ENCODE data around the gene CBFA2T2. TPM values are rescaled to one million over a fixed set of nuclear protein-coding genes. Genes with fewer than 3 reads are reported as not detected.

CBFA2T2 gene
- total and polyA plus RNA-seq, 2 donors from 2014 or later, result 5.5 to 17.3 TPM

GRCh38 chr20:33602826-33603590 is 113.1 kb downstream of the CBFA2T2 start:
- H3K4me3 ChIP-seq (ENCODE audit: low read length in 3 of 3), result no peak overlapping the region
- no peak for TF ChIP-seq CTCF (IDR thresholded peaks at IDR 0.05; ENCODE audit: borderline replicate concordance, extremely low read depth, insufficient read depth)
- H3K36me3 ChIP-seq (ENCODE audit: control insufficient read depth in 2 of 3, insufficient read depth in 3 of 3, low read length in 3 of 3), result peaks cover 3 to 7% (median 4%) of the 10 kb centered on the region in 3 donors
- FAIRE-seq, result no peak
- intact Hi-C loops (cut with DNase I), result no loop called here
- no peaks in the 10 kb centered on the region for H3K9me3 ChIP-seq (ENCODE audit: control insufficient read depth in 2 of 3, insufficient read depth in 1 of 3, low read length in 3 of 3)
- H3K27me3 ChIP-seq (ENCODE audit: control insufficient read depth, insufficient read depth, low read length), result no peaks in the 10 kb centered on the region
- no peak for DNase-seq
- H3K4me1 ChIP-seq (ENCODE audit: control insufficient read depth in 2 of 3, insufficient read depth in 2 of 3, low read depth in 1 of 3, low read length in 3 of 3), result peaks cover 0 to 2% (median 0%) of the 10 kb centered on the region in 3 donors
- H3K27ac ChIP-seq (ENCODE audit: low read depth in 2 of 2, low read length in 2 of 2), result no peak overlapping the region
- H3K9ac ChIP-seq (ENCODE audit: low read length in 3 of 3), result no peak overlapping the region

- Histone ChIP-seq H3K36me3 (ENCODE audit: control insufficient read depth in 2 of 3, insufficient read depth in 3 of 3, low read length in 3 of 3) (peaks cover 4 to 12% (median 4%) of the 10 kb centered on the region in 3 donors), H3K4me1 (ENCODE audit: control insufficient read depth in 2 of 3, insufficient read depth in 2 of 3, low read depth in 1 of 3, low read length in 3 of 3) (peaks cover 0 to 2% (median 0%) of the 10 kb centered on the region in 3 donors), H3K27ac (ENCODE audit: low read depth in 2 of 2, low read length in 2 of 2) (no peak overlapping the region), H3K4me3 (ENCODE audit: low read length in 3 of 3) (no peak overlapping the region), H3K9me3 (ENCODE audit: control insufficient read depth in 2 of 3, insufficient read depth in 1 of 3, low read length in 3 of 3) (no peaks in the 10 kb centered on the region), H3K27me3 (ENCODE audit: control insufficient read depth, insufficient read depth, low read length) (no peaks in the 10 kb centered on the region), H3K9ac (ENCODE audit: low read length in 3 of 3) (no peak overlapping the region)
- intact Hi-C loops (cut with DNase I), result no loop called here
- DNase-seq (no peak), FAIRE-seq (no peak)
- no peak for TF ChIP-seq CTCF (IDR thresholded peaks at IDR 0.05; ENCODE audit: borderline replicate concordance, extremely low read depth, insufficient read depth)
Measured at GRCh38 chr20:33604084-33604990, 114.4 kb downstream of the CBFA2T2 start.

- intact Hi-C loops (cut with DNase I), result no loop called here
- H3K36me3 ChIP-seq (ENCODE audit: control insufficient read depth in 2 of 3, insufficient read depth in 3 of 3, low read length in 3 of 3), result peaks cover 4 to 12% (median 4%) of the 10 kb centered on the region in 3 donors
- DNase-seq (no peak), FAIRE-seq (no peak)
- TF ChIP-seq CTCF (IDR thresholded peaks at IDR 0.05; ENCODE audit: borderline replicate concordance, extremely low read depth, insufficient read depth), result no peak
- no peaks in the 10 kb centered on the region for H3K9me3 ChIP-seq (ENCODE audit: control insufficient read depth in 2 of 3, insufficient read depth in 1 of 3, low read length in 3 of 3)
- no peaks in the 10 kb centered on the region for H3K27me3 ChIP-seq (ENCODE audit: control insufficient read depth, insufficient read depth, low read length)
- no peak overlapping the region for H3K27ac ChIP-seq (ENCODE audit: low read depth in 2 of 2, low read length in 2 of 2)
- peaks cover 0 to 2% (median 0%) of the 10 kb centered on the region in 3 donors for H3K4me1 ChIP-seq (ENCODE audit: control insufficient read depth in 2 of 3, insufficient read depth in 2 of 3, low read depth in 1 of 3, low read length in 3 of 3)
- H3K9ac ChIP-seq (ENCODE audit: low read length in 3 of 3), result no peak overlapping the region
- H3K4me3 ChIP-seq (ENCODE audit: low read length in 3 of 3), result no peak overlapping the region
Measured at GRCh38 chr20:33604991-33605370, 115.1 kb downstream of the CBFA2T2 start.

Measured in kidney (tissue), 14 donors.